Measurements from ENCODE around the gene PLA2G2A. TPM values are rescaled to one million over a fixed set of nuclear protein-coding genes. Genes with fewer than 3 reads are reported as not detected.

Gene PLA2G2A
- total RNA-seq, 1 donor from 2014 or later, result 4.8 TPM

- no peak for DNase-seq
Observed at GRCh38 chr1:19926296-19927129, 52.9 kb downstream of the PLA2G2A start.

Other genes starting within 250 kb of the PLA2G2A start
- gene TMCO4, start 179.7 kb downstream of the PLA2G2A start, total RNA-seq, result 6.1 TPM
- not detected for gene RNF186, start 164.3 kb downstream of the PLA2G2A start, total RNA-seq
- gene OTUD3, start 97.2 kb downstream of the PLA2G2A start, total RNA-seq, result 11.5 TPM
- gene PLA2G2E, start 56.0 kb downstream of the PLA2G2A start, total RNA-seq, result not detected
- not detected for gene PLA2G5, start 90.6 kb upstream of the PLA2G2A start, total RNA-seq
- gene PLA2G2D, start 139.9 kb upstream of the PLA2G2A start, total RNA-seq, result not detected
- gene PLA2G2F, start 159.7 kb upstream of the PLA2G2A start, total RNA-seq, result 3.0 TPM
- gene UBXN10, start 206.5 kb upstream of the PLA2G2A start, total RNA-seq, result 1.6 TPM
- not detected for gene PLA2G2C, start 206.9 kb upstream of the PLA2G2A start, total RNA-seq

Data from skin of body (tissue), 2 donors.